GM04504 (cell line): ENCODE results near the gene IGFBP4.

Experiments used
- DNase-seq: peaks from one replicate; pipeline ENCODE4 v3.0.0-alpha.2; 2012; ENCODE audit warnings: low read depth

IGFBP4 gene

GRCh38 chr17:40471846-40472732, 28.8 kb downstream of the IGFBP4 start:
- DNase-seq, result no peak

- no peak for DNase-seq
These were observed 29.6 kb downstream of the IGFBP4 start for GRCh38 chr17:40472733-40473452.

- no peak for DNase-seq
These were observed 30.5 kb downstream of the IGFBP4 start for GRCh38 chr17:40473573-40474365.

- no peak for DNase-seq
These were observed 31.3 kb downstream of the IGFBP4 start for GRCh38 chr17:40474419-40475002.

GRCh38 chr17:40475234-40475908, 32.1 kb downstream of the IGFBP4 start:
- no peak for DNase-seq

DNA sequence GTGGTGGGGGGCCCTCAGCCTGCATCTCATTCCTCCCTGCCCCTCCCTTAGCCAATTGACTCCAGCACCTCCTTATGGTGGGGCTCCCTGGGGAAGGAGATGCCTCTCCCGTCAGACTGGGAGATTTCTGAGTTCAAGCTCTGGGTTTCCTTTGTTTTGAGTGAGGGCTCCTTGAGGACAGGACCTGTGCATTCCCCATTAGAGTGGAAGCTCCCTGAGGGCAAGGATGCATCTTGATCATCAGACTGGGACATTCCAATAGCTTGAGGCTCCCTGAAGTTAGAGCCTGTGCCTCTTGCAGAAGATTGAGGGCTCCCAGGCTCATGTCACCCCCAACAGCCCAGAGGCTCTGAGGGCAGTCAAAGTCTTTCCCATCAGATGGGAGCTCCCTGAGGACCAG, 34.5 kb downstream of the IGFBP4 start:
- no peak for DNase-seq

- no peak for DNase-seq
These were observed 35.2 kb downstream of the IGFBP4 start for GRCh38 chr17:40478486-40478885.

- DNase-seq, result no peak
These were observed 36.7 kb downstream of the IGFBP4 start for GRCh38 chr17:40479754-40480480.

DNA sequence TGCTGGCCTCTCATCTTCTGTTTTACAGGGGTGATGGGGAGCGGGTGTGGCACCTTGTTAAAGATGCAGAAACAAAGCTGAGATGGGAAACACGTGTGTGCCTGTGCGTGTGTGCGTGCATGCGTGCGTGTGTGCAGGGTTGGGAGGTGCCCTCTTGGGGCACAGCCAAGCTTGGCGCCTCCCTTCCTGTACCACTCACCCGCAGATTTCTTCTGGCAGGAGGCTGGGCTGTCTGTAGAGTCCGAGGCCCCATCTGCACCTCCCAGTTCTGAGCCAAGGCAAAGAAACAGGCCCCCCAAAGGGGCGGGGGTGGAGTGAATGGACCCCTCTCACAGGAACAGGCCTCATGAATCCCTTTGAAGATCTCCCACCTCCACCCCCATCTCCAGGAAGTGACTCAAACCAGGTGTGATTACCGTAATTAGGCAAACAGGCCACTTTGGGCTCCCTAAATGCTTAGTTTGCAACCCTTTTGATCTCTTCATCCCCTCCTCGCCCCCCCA, 37.3 kb downstream of the IGFBP4 start:
- no peak for DNase-seq

GRCh38 chr17:40481106-40481505, 37.9 kb downstream of the IGFBP4 start:
- no peak for DNase-seq

- DNase-seq, result no peak
These were observed 39.5 kb downstream of the IGFBP4 start for GRCh38 chr17:40482722-40483121.

- DNase-seq, result no peak
These were observed 40.4 kb downstream of the IGFBP4 start for GRCh38 chr17:40483679-40484078.

DNA sequence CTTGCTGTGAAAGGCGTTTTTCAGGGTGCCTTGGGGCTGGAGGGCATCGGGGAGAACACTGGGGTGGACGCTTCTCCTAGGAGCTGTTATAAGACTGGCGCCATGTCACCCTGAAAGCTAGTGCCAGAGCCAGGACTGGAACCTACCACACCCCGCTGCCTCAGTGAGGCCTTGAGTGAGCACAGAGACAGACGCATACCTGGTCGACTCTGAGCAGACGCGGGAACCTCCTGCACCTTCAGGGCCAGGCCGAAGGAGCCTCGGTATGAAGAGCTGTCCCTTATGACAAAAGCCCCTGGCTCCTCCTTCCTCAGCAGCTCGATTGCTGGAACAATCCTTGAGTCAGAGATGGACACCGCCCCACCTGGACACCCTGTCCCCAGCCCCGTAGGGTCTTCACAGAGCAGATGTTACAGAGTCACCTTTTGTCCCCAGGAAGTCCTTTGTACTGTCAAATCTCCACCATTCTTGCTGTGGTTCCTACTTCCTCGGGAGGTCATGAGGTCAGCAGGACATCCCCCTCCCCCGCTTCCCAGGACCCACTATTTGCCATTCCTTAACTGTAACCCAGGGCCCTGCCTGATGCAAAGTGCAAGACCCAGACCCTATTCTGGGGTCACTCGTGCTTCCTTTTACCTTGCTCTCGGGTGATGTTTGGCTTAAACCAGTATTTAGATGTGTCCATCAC, 41.2 kb downstream of the IGFBP4 start:
- no peak for DNase-seq

DNA sequence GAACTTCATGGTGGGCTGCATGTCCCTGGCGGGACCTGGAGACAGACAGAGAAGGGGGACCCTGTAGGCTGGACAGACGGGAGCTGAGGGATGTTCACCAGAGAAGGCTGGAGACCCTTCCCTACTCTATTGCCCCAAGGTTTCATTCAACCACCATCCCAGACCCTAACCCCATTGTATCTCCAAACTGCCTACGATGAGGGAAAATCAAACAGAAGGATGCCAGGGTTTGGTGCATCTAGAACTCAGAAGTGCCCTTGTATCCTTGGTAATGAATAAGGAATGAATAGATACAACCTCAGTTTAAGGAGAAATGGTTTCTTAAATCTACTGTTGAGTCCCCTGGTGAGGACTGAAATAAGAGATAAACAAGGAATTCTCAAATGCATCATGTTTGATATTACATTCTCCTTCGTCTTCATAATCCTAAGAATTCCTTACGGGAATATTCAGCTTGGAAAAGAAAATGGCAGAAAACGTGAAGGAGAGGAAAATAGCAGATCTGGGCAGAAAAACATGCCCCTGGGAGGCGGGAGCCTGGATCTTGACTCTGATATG, 41.8 kb downstream of the IGFBP4 start:
- DNase-seq, result no peak

GRCh38 chr17:40485851-40486521, 42.7 kb downstream of the IGFBP4 start:
- peak; percentile 97 for DNase-seq

GRCh38 chr17:40486522-40487370, 43.5 kb downstream of the IGFBP4 start:
- peak; percentile 46 for DNase-seq

- DNase-seq, result no peak
These were observed 44.2 kb downstream of the IGFBP4 start for GRCh38 chr17:40487371-40488020.
